Activated naive CD4-positive, alpha-beta T cell treated with anti-CD3 and anti-CD28 coated beads for 36 hours (primary cell): ENCODE measurements around the gene RAB30. TPM values are rescaled to one million over a fixed set of nuclear protein-coding genes. Genes with fewer than 3 reads are reported as not detected.
"Not testable (repeated sequence)": the region's sequence is repeated elsewhere in the genome, so short reads cannot be mapped to it uniquely, and the experiment has no call there.

ENCODE experiments used
- CTCF ChIA-PET: fragments of 350-600 bp; sonication (Branson Sonifier 250); formaldehyde crosslinking; loops from one replicate; lab custom pipeline; 2021; ENCODE audit warnings: antibody characterized with exemption; lab: Charles Lee
- DNase-seq: peaks from one replicate; pipeline ENCODE4 v3.0.0-alpha.2; 2020
- H3K27ac Mint-ChIP-seq: one replicate; pipeline ENCODE4 v1.8.0; 2021; ENCODE audit warnings: mild to moderate bottlenecking, mixed read lengths
- H3K27me3 Mint-ChIP-seq: one replicate; pipeline ENCODE4 v1.8.0; 2021; ENCODE audit warnings: low read depth, mixed read lengths
- H3K36me3 Mint-ChIP-seq: one replicate; pipeline ENCODE4 v1.8.0; 2021; ENCODE audit warnings: low read depth, mixed read lengths
- H3K4me1 Mint-ChIP-seq: one replicate; pipeline ENCODE4 v1.8.0; 2021; ENCODE audit warnings: low read depth, mixed read lengths
- H3K4me3 Mint-ChIP-seq: one replicate; pipeline ENCODE4 v1.8.0; 2021; ENCODE audit warnings: mild to moderate bottlenecking, moderate library complexity, mixed read lengths
- H3K9me3 Mint-ChIP-seq: one replicate; pipeline ENCODE4 v1.8.0; 2021; ENCODE audit warnings: mixed read lengths
- intact Hi-C: fragments of 100-400 bp; cut with micrococcal nuclease; formaldehyde crosslinking; loops from one replicate; pipeline ENCODE4 v1.15.1; 2023
- total RNA-seq, 2 experiments: library from RNA; stranded (reverse); gene quantifications; one replicate each; pipeline ENCODE4 v1.2.3, GENCODE V29; 2021

The RAB30 gene
- total RNA-seq, 2 experiments from 2014 or later = 8.8 to 11.1 TPM

- H3K4me1 Mint-ChIP-seq = peaks cover 57% of the 10 kb centered on the region
- H3K4me3 Mint-ChIP-seq = no peak overlapping the region
- H3K9me3 Mint-ChIP-seq = peaks cover 2% of the 10 kb centered on the region
- H3K27me3 Mint-ChIP-seq = no peaks in the 10 kb centered on the region
- peaks cover 4% of the 10 kb centered on the region for H3K36me3 Mint-ChIP-seq
- no peak for DNase-seq
- intact Hi-C loops = no loop called here
- H3K27ac Mint-ChIP-seq = no peak overlapping the region
- CTCF ChIA-PET = interaction anchor here (0.8 kb wide), 1 partner anchor 17 kb away, joined by 3 read pairs; no protein-coding TSS in a partner anchor
These were observed 96.8 kb downstream of the RAB30 start for GRCh38 chr11:82974851-82975250.

GRCh38 chr11:82974135-82974534 lies 97.6 kb downstream of the RAB30 start:
- peaks cover 2% of the 10 kb centered on the region for H3K9me3 Mint-ChIP-seq
- peaks cover 4% of the 10 kb centered on the region for H3K36me3 Mint-ChIP-seq
- peaks cover 57% of the 10 kb centered on the region for H3K4me1 Mint-ChIP-seq
- CTCF ChIA-PET = no interaction called here
- DNase-seq = no peak
- H3K27me3 Mint-ChIP-seq = no peaks in the 10 kb centered on the region
- intact Hi-C loops = no loop called here
- H3K27ac Mint-ChIP-seq = no peak overlapping the region
- no peak overlapping the region for H3K4me3 Mint-ChIP-seq

- Mint-ChIP-seq H3K27me3 (no peaks in the 10 kb centered on the region), H3K4me1 (peaks cover 46% of the 10 kb centered on the region), H3K36me3 (no peaks in the 10 kb centered on the region), H3K27ac (no peak overlapping the region), H3K4me3 (peak overlapping the region; percentile 78), H3K9me3 (peaks cover 2% of the 10 kb centered on the region)
- intact Hi-C loops = no loop called here
- CTCF ChIA-PET = interaction anchor here (1.4 kb wide), 1 partner anchor 72 kb away, joined by 4 read pairs; the partner anchor contains the start of gene PRCP
- DNase-seq = no peak
These were observed 99.6 kb downstream of the RAB30 start for GRCh38 chr11:82972103-82972502.

GRCh38 chr11:82971519-82971946 lies 100.2 kb downstream of the RAB30 start:
- not testable (repeated sequence) for H3K9me3 Mint-ChIP-seq
- peaks cover 47% of the 10 kb centered on the region for H3K4me1 Mint-ChIP-seq

DNA sequence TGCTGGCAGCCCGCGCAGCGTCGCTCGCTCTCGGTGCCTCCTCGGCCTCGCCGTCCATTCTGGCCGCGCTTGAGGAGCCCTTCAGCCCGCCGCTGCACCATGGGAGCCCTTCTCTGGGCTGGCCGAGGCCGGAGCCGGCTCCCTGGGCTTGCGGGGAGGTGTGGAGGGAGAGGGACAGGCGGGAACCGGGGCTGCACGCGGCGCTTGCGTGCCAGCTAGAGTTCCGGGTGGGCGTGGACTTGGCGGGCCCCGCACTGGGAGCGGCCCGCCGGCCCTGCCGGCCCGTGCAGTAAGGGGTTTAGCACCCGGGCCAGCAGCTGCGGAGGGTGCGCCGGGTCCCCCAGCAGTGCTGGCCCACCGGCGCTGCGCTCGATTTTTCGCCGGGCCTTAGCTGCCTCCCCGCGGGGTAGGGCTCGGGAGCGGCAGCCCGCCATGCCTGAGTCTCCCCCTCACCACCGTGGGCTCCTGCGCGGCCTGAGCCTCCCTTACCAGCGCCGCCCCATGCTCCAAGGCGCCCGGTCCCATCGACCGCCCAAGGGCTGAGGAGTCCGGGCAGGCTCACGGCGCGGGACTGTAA lies 101.1 kb downstream of the RAB30 start:
- Mint-ChIP-seq H3K4me3 (peak overlapping the region; percentile 78), H3K4me1 (peaks cover 43% of the 10 kb centered on the region), H3K27ac (peak overlapping the region; percentile 74)
- not testable (repeated sequence) for H3K27me3 Mint-ChIP-seq, H3K36me3 Mint-ChIP-seq, H3K9me3 Mint-ChIP-seq, DNase-seq
- intact Hi-C loops = loop anchor here (1.0 to 2.0 kb wide), 6 partner anchors 10 to 186 kb away; partner anchors contain the start of genes DDIAS, PRCP and RAB30
- CTCF ChIA-PET = interaction anchor here (0.6 to 1.6 kb wide), 4 partner anchors 10 to 94 kb away, joined by 4 to 7 read pairs (median 5); partner anchors contain the start of gene PRCP

More at GRCh38 chr11:82971519-82971946, 100.2 kb downstream of the RAB30 start:
- peak; percentile 73 for DNase-seq
- H3K4me3 Mint-ChIP-seq = peak overlapping the region; percentile 78
- not testable (repeated sequence) for H3K36me3 Mint-ChIP-seq, H3K27me3 Mint-ChIP-seq
- intact Hi-C loops = loop anchor here (2.0 kb wide), 3 partner anchors 35 to 99 kb away; partner anchors contain the start of genes DDIAS, PRCP and RAB30
- CTCF ChIA-PET = interaction anchor here (0.6 to 1.4 kb wide), 2 partner anchors 71 to 93 kb away, joined by 4 to 5 read pairs; partner anchors contain the start of gene PRCP
- H3K27ac Mint-ChIP-seq = peak overlapping the region; percentile 74

DNA sequence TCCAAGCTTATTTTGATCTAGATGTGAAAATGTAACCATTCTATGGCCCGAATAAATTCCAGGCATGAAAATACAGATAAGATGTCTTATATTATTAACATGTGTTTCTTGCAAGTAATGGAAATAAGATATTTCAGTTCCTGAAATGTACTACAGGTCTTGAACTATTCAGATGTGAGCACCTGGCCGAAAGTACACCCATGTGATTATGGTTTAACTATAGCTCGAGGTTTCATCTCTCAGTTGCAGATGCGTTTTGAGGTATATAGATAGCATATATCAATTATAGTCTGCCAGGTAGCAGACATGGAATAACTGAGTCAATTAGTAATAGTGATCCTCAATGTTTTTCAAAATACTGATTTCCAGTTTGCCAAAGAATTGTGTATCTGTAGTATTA lies 101.9 kb downstream of the RAB30 start:
- peaks cover 3% of the 10 kb centered on the region for H3K36me3 Mint-ChIP-seq
- peak; percentile 41 for DNase-seq
- peak overlapping the region; percentile 47 for H3K4me3 Mint-ChIP-seq
- intact Hi-C loops = loop anchor here (1.0 to 2.0 kb wide), 6 partner anchors 10 to 186 kb away; partner anchors contain the start of genes DDIAS, PRCP and RAB30
- CTCF ChIA-PET = interaction anchor here (1.0 to 1.6 kb wide), 3 partner anchors 9 to 26 kb away, joined by 5 to 7 read pairs (median 6); no protein-coding TSS in a partner anchor
- H3K9me3 Mint-ChIP-seq = peaks cover 2% of the 10 kb centered on the region
- H3K4me1 Mint-ChIP-seq = peaks cover 50% of the 10 kb centered on the region
- H3K27me3 Mint-ChIP-seq = no peaks in the 10 kb centered on the region
- H3K27ac Mint-ChIP-seq = peak overlapping the region; percentile 59

DNA sequence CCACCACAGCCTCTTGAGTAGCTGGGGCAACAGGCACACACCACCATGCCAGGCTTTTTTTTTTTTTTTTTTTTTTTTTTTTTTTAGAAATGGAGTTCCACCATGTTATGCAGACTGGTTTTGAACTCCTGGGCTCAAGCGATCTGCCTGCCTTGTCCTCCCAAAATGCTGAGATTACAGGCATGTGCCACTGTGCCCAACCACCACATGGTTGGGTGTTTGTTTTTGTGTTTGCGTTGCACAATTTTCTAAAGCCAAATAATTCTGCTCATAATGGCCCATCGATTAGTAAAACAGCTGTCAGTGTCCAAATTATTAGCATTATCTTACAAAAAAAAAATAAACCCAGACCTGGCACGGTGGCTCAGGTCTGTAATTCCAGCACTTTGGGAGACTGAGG lies 104.3 kb downstream of the RAB30 start:
- Mint-ChIP-seq H3K4me3 (no peak overlapping the region), H3K9me3 (peaks cover 6% of the 10 kb centered on the region), H3K27me3 (no peaks in the 10 kb centered on the region), H3K36me3 (peaks cover 9% of the 10 kb centered on the region), H3K4me1 (peaks cover 68% of the 10 kb centered on the region), H3K27ac (no peak overlapping the region)
- intact Hi-C loops = no loop called here
- no peak for DNase-seq
- CTCF ChIA-PET = no interaction called here

DNA sequence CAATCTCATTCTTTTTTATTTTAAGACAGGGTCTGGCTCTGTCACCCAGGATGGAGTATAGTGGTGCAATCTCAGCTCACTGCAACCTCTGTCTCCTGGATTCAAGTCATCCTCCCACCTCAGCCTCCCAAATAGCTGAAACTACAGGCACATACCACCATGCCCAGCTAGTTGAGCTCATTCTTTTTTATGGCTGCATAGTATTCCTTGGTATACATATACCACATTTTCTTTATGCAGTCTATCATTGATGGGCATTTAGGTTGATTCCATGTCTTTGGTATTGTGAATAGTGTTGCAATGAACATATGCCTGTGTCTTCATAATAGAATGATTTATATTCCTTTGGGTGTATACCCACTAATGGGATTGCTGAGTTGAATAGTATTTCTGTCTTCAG lies 109.7 kb downstream of the RAB30 start:
- H3K27ac Mint-ChIP-seq, H3K27me3 Mint-ChIP-seq, H3K9me3 Mint-ChIP-seq, intact Hi-C loops, DNase-seq, H3K4me3 Mint-ChIP-seq, CTCF ChIA-PET: not testable (repeated sequence)
- Mint-ChIP-seq H3K4me1 (peaks cover 74% of the 10 kb centered on the region), H3K36me3 (peaks cover 13% of the 10 kb centered on the region)

DNA sequence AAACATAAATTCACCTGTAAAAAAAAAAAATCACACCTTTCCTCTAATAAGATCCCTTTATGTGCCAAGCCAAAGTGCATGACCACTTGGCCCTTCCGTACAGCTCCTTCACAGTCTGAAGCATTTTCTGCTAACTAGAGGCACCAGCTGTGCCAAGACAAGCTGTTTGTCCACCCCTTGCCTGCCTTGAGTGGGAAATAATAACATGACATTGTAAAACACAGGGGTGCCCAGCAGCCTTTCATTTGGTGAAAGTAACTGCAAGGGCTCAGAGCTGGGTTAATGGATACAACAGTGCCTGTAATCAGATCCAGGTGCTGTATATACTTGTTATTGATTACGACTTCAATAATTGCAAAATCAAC lies 110.9 kb downstream of the RAB30 start:
- H3K4me3 Mint-ChIP-seq = peak overlapping the region; percentile 11
- CTCF ChIA-PET = interaction anchor here (1.0 to 1.7 kb wide), 2 partner anchors 9 to 19 kb away, joined by 3 to 6 read pairs; no protein-coding TSS in a partner anchor
- peaks cover 82% of the 10 kb centered on the region for H3K4me1 Mint-ChIP-seq
- peaks cover 13% of the 10 kb centered on the region for H3K9me3 Mint-ChIP-seq
- intact Hi-C loops = loop anchor here (1.0 kb wide), 11 partner anchors 10 to 1090 kb away; partner anchors contain the start of genes DDIAS and RAB30
- DNase-seq = no peak
- peak overlapping the region; percentile 68 for H3K27ac Mint-ChIP-seq
- peaks cover 17% of the 10 kb centered on the region for H3K36me3 Mint-ChIP-seq
- H3K27me3 Mint-ChIP-seq = no peaks in the 10 kb centered on the region

GRCh38 chr11:82959987-82960778 lies 111.5 kb downstream of the RAB30 start:
- H3K36me3 Mint-ChIP-seq = peaks cover 19% of the 10 kb centered on the region
- intact Hi-C loops = loop anchor here (1.0 kb wide), 11 partner anchors 10 to 1090 kb away; partner anchors contain the start of genes DDIAS and RAB30
- H3K9me3 Mint-ChIP-seq = peaks cover 13% of the 10 kb centered on the region
- H3K27me3 Mint-ChIP-seq = no peaks in the 10 kb centered on the region
- DNase-seq = peak; percentile 55
- CTCF ChIA-PET = interaction anchor here (0.9 to 1.7 kb wide), 3 partner anchors 9 to 34 kb away, joined by 3 to 6 read pairs (median 3); no protein-coding TSS in a partner anchor
- H3K27ac Mint-ChIP-seq = peak overlapping the region; percentile 68
- peaks cover 82% of the 10 kb centered on the region for H3K4me1 Mint-ChIP-seq
- H3K4me3 Mint-ChIP-seq = peak overlapping the region; percentile 21

GRCh38 chr11:82955736-82956453 lies 115.8 kb downstream of the RAB30 start:
- Mint-ChIP-seq H3K4me1 (peaks cover 54% of the 10 kb centered on the region), H3K9me3 (peaks cover 45% of the 10 kb centered on the region)

More at GRCh38 chr11:82955736-82956453, 115.8 kb downstream of the RAB30 start:
- H3K4me3 Mint-ChIP-seq, intact Hi-C loops, H3K27me3 Mint-ChIP-seq: not testable (repeated sequence)
- H3K27ac Mint-ChIP-seq = peak overlapping the region; percentile 59
- H3K36me3 Mint-ChIP-seq = peaks cover 47% of the 10 kb centered on the region
- CTCF ChIA-PET = interaction anchor here (1.1 to 1.3 kb wide), 3 partner anchors 30 to 294 kb away, joined by 4 to 5 read pairs (median 4); partner anchors contain the start of gene RAB30
- DNase-seq = peak; percentile 71
